Calu3 (cell line): ENCODE results near the gene MAP1LC3B. TPM values are rescaled to one million over a fixed set of nuclear protein-coding genes. Genes with fewer than 3 reads are reported as not detected.
"Not testable (repeated sequence)": the region's sequence is repeated elsewhere in the genome, so short reads cannot be mapped to it uniquely, and the experiment has no call there.

Experiments
- BruUV-seq: library from RNA; stranded (reverse); fragments of 400-500 nt; replicated peaks from 2 replicates; lab custom pipeline; 2021; lab: Mats Ljungman, UMichigan
- CTCF ChIA-PET: fragments of 300-600 bp; sonication (Branson Sonifier 250); formaldehyde crosslinking; loops from one replicate; lab custom pipeline; 2022; ENCODE audit warnings: antibody characterized with exemption; lab: Charles Lee
- DNase-seq: peaks from one replicate; pipeline ENCODE4 v3.0.0; 2022
- H3K27ac Mint-ChIP-seq: one replicate; pipeline ENCODE4 v1.8.0; 2022; ENCODE audit warnings: mixed read lengths; ENCODE audit not compliant: unreplicated experiment
- H3K27me3 Mint-ChIP-seq: one replicate; pipeline ENCODE4 v1.8.0; 2022; ENCODE audit warnings: mixed read lengths; ENCODE audit not compliant: unreplicated experiment
- H3K36me3 Mint-ChIP-seq: one replicate; pipeline ENCODE4 v1.8.0; 2022; ENCODE audit warnings: mild to moderate bottlenecking, moderate library complexity, mixed read lengths; ENCODE audit not compliant: insufficient read depth, unreplicated experiment
- H3K4me1 Mint-ChIP-seq: one replicate; pipeline ENCODE4 v1.8.0; 2022; ENCODE audit warnings: mild to moderate bottlenecking, low read depth, mixed read lengths; ENCODE audit not compliant: unreplicated experiment
- H3K4me3 Mint-ChIP-seq: one replicate; pipeline ENCODE4 v1.8.0; 2022; ENCODE audit warnings: mild to moderate bottlenecking, low read depth, moderate library complexity, mixed read lengths; ENCODE audit not compliant: unreplicated experiment
- H3K9me3 Mint-ChIP-seq: one replicate; pipeline ENCODE4 v1.8.0; 2022; ENCODE audit warnings: low read depth, mixed read lengths; ENCODE audit not compliant: unreplicated experiment
- intact Hi-C: fragments of 100-400 bp; cut with micrococcal nuclease; formaldehyde crosslinking; loops from one replicate; pipeline ENCODE4 v1.10.0; 2022; ENCODE audit not compliant: unreplicated experiment
- total RNA-seq: library from RNA; stranded (reverse); gene quantifications from 2 replicates; pipeline ENCODE4 v1.2.3, GENCODE V29; 2022
- TF ChIP-seq, protein P1 (sequence below): fragments of 200-600 bp; IDR thresholded peaks from one replicate; pipeline ENCODE4 v1.8.0; 2022; ENCODE audit warnings: antibody characterized with exemption; ENCODE audit not compliant: unreplicated experiment

Gene MAP1LC3B
- total RNA-seq, 1 experiment from 2014 or later: 71.5 TPM

DNA sequence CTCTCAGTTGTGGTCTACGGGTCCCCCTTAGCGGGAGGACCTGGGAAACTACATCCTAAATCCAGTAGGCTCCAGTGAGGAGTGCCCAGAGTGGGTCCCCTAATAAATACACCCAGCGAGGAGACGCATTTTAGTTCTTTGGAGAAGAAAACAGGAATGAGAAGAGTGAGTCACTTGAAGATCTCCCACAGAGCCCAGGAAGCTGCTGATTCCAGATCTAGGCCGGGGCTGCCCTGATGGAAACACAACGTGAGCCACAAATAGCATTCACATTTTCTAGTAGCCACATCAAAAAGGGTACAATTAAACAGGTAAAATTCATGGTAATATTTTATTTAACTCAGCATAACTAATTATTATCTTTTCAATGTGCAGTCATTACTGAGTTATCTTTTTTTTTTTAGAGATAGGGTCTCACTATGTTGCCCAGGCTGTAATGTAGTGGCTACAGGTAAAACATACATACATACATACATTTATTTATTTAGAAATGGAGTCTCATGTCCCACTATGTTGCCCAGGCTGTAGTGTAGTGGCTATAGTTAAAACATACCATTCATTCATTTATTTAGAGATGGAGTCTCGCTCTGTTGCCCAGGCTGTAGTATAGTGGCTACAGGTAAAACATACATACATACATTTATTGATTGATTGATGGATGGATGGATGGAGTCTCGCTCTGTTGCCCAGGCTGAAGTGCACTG lies 30.1 kb upstream of the MAP1LC3B start:
- intact Hi-C loops: no loop called here
- Mint-ChIP-seq H3K4me3 (no peak overlapping the region), H3K4me1 (no peaks in the 10 kb centered on the region), H3K27me3 (no peaks in the 10 kb centered on the region), H3K9me3 (no peaks in the 10 kb centered on the region), H3K27ac (no peak overlapping the region), H3K36me3 (no peaks in the 10 kb centered on the region)
- BruUV-seq: no TSS peak
- DNase-seq: no peak
- TF ChIP-seq, protein P1, sequence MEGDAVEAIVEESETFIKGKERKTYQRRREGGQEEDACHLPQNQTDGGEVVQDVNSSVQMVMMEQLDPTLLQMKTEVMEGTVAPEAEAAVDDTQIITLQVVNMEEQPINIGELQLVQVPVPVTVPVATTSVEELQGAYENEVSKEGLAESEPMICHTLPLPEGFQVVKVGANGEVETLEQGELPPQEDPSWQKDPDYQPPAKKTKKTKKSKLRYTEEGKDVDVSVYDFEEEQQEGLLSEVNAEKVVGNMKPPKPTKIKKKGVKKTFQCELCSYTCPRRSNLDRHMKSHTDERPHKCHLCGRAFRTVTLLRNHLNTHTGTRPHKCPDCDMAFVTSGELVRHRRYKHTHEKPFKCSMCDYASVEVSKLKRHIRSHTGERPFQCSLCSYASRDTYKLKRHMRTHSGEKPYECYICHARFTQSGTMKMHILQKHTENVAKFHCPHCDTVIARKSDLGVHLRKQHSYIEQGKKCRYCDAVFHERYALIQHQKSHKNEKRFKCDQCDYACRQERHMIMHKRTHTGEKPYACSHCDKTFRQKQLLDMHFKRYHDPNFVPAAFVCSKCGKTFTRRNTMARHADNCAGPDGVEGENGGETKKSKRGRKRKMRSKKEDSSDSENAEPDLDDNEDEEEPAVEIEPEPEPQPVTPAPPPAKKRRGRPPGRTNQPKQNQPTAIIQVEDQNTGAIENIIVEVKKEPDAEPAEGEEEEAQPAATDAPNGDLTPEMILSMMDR: no peak
- CTCF ChIA-PET: no interaction called here

DNA sequence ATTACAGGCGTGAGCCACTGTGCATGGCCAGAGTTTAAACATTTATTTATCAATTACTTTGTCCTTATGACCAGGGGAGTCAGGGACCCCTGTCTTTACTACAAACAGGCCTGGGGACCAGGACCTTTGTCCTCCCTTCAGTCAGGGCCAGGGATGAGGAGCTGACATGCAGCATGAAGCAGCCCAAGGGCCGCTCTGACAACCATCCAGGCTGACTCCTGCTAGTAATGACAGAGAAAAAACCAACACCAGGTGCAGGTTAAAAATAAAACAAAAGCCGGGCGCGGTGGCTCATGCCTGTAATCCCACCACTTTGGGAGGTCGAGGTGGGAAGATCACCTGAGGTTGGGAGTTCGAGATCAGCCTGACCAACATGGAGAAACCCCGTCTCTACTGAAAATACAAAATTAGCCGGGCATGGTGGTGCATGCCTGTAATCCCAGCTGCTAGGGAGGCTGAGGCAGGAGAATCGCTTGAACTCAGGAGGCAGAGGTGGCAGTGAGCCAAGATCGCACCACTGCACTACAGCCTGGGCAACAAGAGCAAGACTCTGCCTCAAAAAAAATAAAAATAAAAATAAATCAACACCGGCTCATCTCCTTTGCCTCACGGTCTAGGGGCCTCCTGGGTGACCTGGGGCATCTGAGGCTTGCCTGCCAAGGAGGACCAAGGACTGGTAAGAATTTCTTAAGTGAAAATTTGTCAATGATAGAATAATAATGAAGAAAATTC lies 29.1 kb upstream of the MAP1LC3B start:
- CTCF ChIA-PET, H3K36me3 Mint-ChIP-seq: not testable (repeated sequence)

DNA sequence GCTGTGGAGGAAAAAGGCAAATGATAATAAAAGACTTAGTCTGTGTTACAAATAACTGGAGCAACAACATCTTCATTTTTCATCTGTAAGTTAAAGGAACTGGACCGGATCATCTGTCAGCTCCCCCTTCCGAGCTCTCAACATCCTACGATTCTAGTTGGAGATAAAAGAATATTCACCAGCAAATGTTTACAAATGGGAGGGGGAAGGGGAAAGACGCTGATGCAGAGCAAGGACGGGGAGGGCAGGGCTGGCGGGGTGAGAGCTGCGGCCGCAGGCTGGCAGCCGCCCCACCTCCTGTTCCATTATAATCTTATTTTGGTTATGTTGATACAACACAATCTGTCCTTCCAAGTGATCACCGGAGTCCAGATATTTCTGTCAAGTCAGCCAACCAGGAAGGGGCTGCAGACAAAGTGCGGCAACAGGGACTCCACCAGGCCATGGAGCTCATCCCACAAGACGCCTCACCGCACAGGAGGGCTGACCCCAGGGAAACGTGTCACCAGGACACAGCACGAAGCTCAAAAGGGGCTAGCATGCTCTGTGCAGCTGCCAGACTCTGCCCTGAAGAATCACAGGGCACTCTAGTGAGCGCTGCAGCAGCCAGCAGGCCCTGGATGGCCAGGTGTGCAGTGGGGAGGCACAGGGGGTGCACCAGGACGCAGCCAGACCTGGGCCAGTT lies 28.2 kb upstream of the MAP1LC3B start:
- CTCF ChIA-PET: no interaction called here
- Mint-ChIP-seq H3K27ac (no peak overlapping the region), H3K36me3 (no peaks in the 10 kb centered on the region), H3K4me1 (no peaks in the 10 kb centered on the region), H3K9me3 (no peaks in the 10 kb centered on the region), H3K4me3 (no peak overlapping the region), H3K27me3 (no peaks in the 10 kb centered on the region)
- TF ChIP-seq, protein P1: no peak
- DNase-seq: no peak
- no TSS peak for BruUV-seq
- intact Hi-C loops: no loop called here

More for the DNA sequence above, 29.1 kb upstream of the MAP1LC3B start:
- H3K4me1 Mint-ChIP-seq, H3K4me3 Mint-ChIP-seq, intact Hi-C loops, H3K27me3 Mint-ChIP-seq, H3K27ac Mint-ChIP-seq, BruUV-seq, H3K9me3 Mint-ChIP-seq, DNase-seq: not testable (repeated sequence)

DNA sequence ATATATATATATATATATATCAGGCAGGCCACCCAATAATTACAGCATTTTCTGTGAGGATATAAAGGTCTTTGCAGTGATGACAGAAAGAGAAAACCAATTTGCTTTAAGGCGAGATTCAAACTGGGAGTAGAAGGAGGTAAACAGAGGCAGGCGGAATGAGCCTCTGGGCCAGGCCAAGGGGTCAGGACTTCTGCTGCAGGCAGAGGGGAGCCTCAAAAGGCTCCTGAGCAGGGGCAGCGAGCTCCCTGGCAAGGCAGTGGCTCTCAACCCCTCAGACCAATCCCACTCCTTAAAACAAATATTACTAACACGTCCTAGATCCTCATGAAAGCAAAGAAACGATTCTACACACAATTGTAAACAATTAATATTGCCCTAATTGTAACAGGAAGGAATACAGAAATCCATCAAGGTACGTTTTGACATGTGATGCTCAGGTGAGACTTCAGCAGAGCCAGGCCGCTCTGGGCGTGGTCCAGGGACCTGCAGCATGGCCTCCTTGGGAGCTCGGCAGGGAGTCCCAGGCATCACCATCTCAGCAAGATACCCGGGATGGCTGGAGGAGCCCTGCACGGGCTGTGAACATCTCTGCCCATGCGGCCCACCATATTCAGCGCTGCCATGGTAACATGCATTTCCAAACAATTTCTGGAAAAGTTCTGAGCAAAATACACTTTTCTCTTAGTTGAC lies 27.0 kb upstream of the MAP1LC3B start:
- Mint-ChIP-seq H3K4me1 (peaks cover 6% of the 10 kb centered on the region), H3K9me3 (no peaks in the 10 kb centered on the region), H3K4me3 (no peak overlapping the region), H3K27me3 (no peaks in the 10 kb centered on the region), H3K36me3 (no peaks in the 10 kb centered on the region), H3K27ac (no peak overlapping the region)
- no peak for DNase-seq
- CTCF ChIA-PET: no interaction called here
- intact Hi-C loops: no loop called here
- no TSS peak for BruUV-seq
- TF ChIP-seq, protein P1: no peak
